Tibial nerve (tissue), 4 donors: ENCODE results near the gene DCN.

Experiments used
- CTCF ChIP-seq, 5 experiments: fragments of 200-600 bp in 3 of 5; fragments of 450-650 bp in 2 of 5; sonication (generic) in 3 of 5; IDR thresholded peaks; one replicate each; pipeline ENCODE4 v1.5.1; 2016 to 2019; ENCODE audit warnings: antibody characterized with exemption in 5 of 5, mild to moderate bottlenecking in 3 of 5, moderate library complexity in 2 of 5
- EP300 ChIP-seq, 2 donors: sonication (generic); formaldehyde crosslinking; IDR thresholded peaks; one replicate each; pipeline ENCODE4 v1.6.1; 2017; ENCODE audit warnings: antibody characterized with exemption in 2 of 2, mild to moderate bottlenecking in 1 of 2
- POLR2A ChIP-seq, 2 donors: fragments of 450-650 bp; IDR thresholded peaks; one replicate each; pipeline ENCODE4 v1.6.1; 2017; ENCODE audit warnings: antibody characterized with exemption in 2 of 2, mild to moderate bottlenecking in 2 of 2, moderate library complexity in 2 of 2

- no peak for TF ChIP-seq CTCF (IDR thresholded peaks at IDR 0.05)
- no peak for TF ChIP-seq EP300 (IDR thresholded peaks at IDR 0.05)
- no peak for TF ChIP-seq POLR2A (IDR thresholded peaks at IDR 0.05)
Measured at GRCh38 chr12:91210618-91211017, 28.0 kb upstream of the DCN start.
